GM12865 (cell line): ENCODE data around the gene SNRNP48.

Source experiments
- DNase-seq: peaks from one replicate; pipeline ENCODE4 v3.0.0; 2010; ENCODE audit warnings: low read depth
- H3K4me3 ChIP-seq: 2 replicates; pipeline ENCODE4 v1.5.1; 2011; ENCODE audit warnings: mild to moderate bottlenecking, low read depth, low read length, control low read depth
- TF ChIP-seq, protein P1 (sequence below): IDR thresholded peaks from 2 replicates; pipeline ENCODE4 v1.5.1; 2011; ENCODE audit warnings: low read length, control low read depth, low read depth, inconsistent platforms; ENCODE audit not compliant: insufficient read depth; ENCODE audit errors: missing control alignments

The SNRNP48 gene

GRCh38 chr6:7630792-7631191 lies 40.8 kb downstream of the SNRNP48 start:
- no peak overlapping the region for H3K4me3 ChIP-seq
- TF ChIP-seq, protein P1, sequence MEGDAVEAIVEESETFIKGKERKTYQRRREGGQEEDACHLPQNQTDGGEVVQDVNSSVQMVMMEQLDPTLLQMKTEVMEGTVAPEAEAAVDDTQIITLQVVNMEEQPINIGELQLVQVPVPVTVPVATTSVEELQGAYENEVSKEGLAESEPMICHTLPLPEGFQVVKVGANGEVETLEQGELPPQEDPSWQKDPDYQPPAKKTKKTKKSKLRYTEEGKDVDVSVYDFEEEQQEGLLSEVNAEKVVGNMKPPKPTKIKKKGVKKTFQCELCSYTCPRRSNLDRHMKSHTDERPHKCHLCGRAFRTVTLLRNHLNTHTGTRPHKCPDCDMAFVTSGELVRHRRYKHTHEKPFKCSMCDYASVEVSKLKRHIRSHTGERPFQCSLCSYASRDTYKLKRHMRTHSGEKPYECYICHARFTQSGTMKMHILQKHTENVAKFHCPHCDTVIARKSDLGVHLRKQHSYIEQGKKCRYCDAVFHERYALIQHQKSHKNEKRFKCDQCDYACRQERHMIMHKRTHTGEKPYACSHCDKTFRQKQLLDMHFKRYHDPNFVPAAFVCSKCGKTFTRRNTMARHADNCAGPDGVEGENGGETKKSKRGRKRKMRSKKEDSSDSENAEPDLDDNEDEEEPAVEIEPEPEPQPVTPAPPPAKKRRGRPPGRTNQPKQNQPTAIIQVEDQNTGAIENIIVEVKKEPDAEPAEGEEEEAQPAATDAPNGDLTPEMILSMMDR: no peak
- DNase-seq: no peak

- DNase-seq: no peak
- H3K4me3 ChIP-seq: no peak overlapping the region
- TF ChIP-seq, protein P1: no peak
Measured at GRCh38 chr6:7631466-7631865, 41.5 kb downstream of the SNRNP48 start.

- DNase-seq: no peak
- H3K4me3 ChIP-seq: no peak overlapping the region
- TF ChIP-seq, protein P1: no peak
Measured at GRCh38 chr6:7632501-7633290, 42.7 kb downstream of the SNRNP48 start.

- TF ChIP-seq, protein P1: no peak
- no peak overlapping the region for H3K4me3 ChIP-seq
- DNase-seq: no peak
Measured at GRCh38 chr6:7633361-7633760, 43.4 kb downstream of the SNRNP48 start.

DNA sequence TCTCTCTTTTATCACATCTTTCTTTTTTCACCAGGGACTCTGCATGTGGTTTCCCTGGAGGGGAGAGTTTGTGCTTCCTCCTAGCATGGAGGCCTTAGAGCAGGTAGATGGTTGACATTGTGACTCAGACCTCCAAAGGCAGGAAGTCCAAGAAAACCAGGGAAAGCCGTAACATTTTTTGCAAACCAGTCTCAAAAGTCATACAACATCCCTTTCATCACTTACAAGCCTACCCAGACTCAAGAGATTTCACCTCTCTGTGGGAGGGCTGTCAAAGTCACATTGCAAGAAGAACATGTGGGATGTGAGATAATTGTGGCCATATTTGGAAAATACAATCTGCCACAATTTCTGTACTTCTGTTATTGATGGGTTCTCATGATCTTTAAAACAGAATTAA lies 46.2 kb downstream of the SNRNP48 start:
- H3K4me3 ChIP-seq: no peak overlapping the region
- no peak for DNase-seq
- TF ChIP-seq, protein P1: no peak

- no peak for DNase-seq
- H3K4me3 ChIP-seq: no peak overlapping the region
- TF ChIP-seq, protein P1: no peak
Measured at GRCh38 chr6:7637533-7637932, 47.5 kb downstream of the SNRNP48 start.

DNA sequence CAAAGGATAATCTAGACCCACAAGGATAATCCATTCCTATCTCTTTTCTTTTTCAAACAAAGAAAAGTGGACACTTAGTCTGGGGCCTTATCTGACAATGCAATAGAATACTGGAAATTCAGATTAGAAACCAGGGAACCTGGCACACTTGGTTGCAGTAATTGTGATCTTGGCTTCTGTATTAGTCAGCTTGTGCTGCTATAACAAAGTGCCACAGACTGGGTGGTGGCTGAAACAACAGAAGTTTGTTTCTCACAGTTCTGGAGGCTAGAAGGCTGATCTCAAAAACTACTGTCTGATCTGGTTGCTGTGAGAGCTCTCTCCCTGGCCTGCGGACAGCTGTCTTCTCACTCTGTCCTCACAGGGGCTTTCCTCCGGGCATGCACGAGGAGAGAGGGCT lies 49.4 kb downstream of the SNRNP48 start:
- H3K4me3 ChIP-seq: no peak overlapping the region
- TF ChIP-seq, protein P1: no peak
- DNase-seq: no peak
